Thymus (tissue), 11 donors: ENCODE data around the gene IGF2BP3. TPM values are rescaled to one million over a fixed set of nuclear protein-coding genes. Genes with fewer than 3 reads are reported as not detected.

Experiments
- DNase-seq, 9 donors: peaks; one replicate each; pipeline ENCODE4 v3.0.0-alpha.2; 2013; ENCODE audit warnings: low spot score in 9 of 9, low read depth in 6 of 9, missing footprints in 1 of 9
- H3K27ac ChIP-seq, 2 donors: one replicate each; pipeline ENCODE4 v1.5.1; 2013; ENCODE audit warnings: control low read depth in 1 of 2, low read depth in 1 of 2, low read length in 1 of 2, mild to moderate bottlenecking in 1 of 2, moderate library complexity in 1 of 2
- H3K27me3 ChIP-seq, 2 donors: one replicate each; pipeline ENCODE4 v1.5.1; 2013; ENCODE audit warnings: low read length in 1 of 2; ENCODE audit not compliant: control insufficient read depth in 2 of 2, insufficient read depth in 1 of 2
- H3K36me3 ChIP-seq, 2 donors: one replicate each; pipeline ENCODE4 v1.5.1; 2013; ENCODE audit warnings: low read length in 1 of 2, mild to moderate bottlenecking in 1 of 2, moderate library complexity in 1 of 2; ENCODE audit not compliant: control insufficient read depth in 2 of 2, insufficient read depth in 2 of 2
- H3K4me1 ChIP-seq, 2 donors: one replicate each; pipeline ENCODE4 v1.5.1; 2013; ENCODE audit warnings: low read length in 2 of 2; ENCODE audit not compliant: control insufficient read depth in 2 of 2, insufficient read depth in 2 of 2
- H3K4me3 ChIP-seq, 2 donors: one replicate each; pipeline ENCODE4 v1.5.1; 2013; ENCODE audit warnings: low read length in 2 of 2, control low read depth in 1 of 2, mild to moderate bottlenecking in 1 of 2
- H3K9me3 ChIP-seq, 2 donors: one replicate each; pipeline ENCODE4 v1.5.1; 2013; ENCODE audit warnings: low read length in 1 of 2, mild to moderate bottlenecking in 1 of 2; ENCODE audit not compliant: control insufficient read depth in 2 of 2, insufficient read depth in 1 of 2
- WGBS: extraction: QIAGEN DNeasy Blood & Tissue Kit; methylation state at CpG from one replicate; pipeline ENCODE4 v1.1.7; 2013; 5-methylcytosine and 5-hydroxymethylcytosine counted together
- polyA plus RNA-seq: library from polyadenylated mRNA; stranded (reverse); fragments of 200-250 nt; gene quantifications from one replicate; pipeline ENCODE4 v1.2.3, GENCODE V29; 2013
- total RNA-seq: library from RNA; stranded (reverse); fragments of 120-200 nt; gene quantifications from one replicate; pipeline ENCODE4 v1.2.4, GENCODE V29; 2013
- donor health status: healthy.

The IGF2BP3 gene
- total and polyA plus RNA-seq, 2 donors = 3.4 to 16.5 TPM

GRCh38 chr7:23397241-23397640 is 73.0 kb downstream of the IGF2BP3 start:
- peaks cover 0 to 9% of the 10 kb centered on the region in 2 donors for H3K36me3 ChIP-seq
- H3K4me3 ChIP-seq = no peak overlapping the region
- no peak for DNase-seq
- WGBS = 97% methylated on average over 4 of the region's 4 CpGs
- H3K27ac ChIP-seq = no peak overlapping the region
- no peaks in the 10 kb centered on the region for H3K4me1 ChIP-seq
- H3K27me3 ChIP-seq = no peaks in the 10 kb centered on the region
- no peaks in the 10 kb centered on the region for H3K9me3 ChIP-seq

- Histone ChIP-seq H3K27me3 (no peaks in the 10 kb centered on the region), H3K9me3 (no peaks in the 10 kb centered on the region), H3K4me3 (no peak overlapping the region), H3K4me1 (no peaks in the 10 kb centered on the region), H3K27ac (no peak overlapping the region), H3K36me3 (peaks cover 0 to 12% of the 10 kb centered on the region in 2 donors)
- 97% methylated on average over 3 of the region's 3 CpGs for WGBS
- DNase-seq = no peak
Measured at GRCh38 chr7:23396222-23397015, 73.9 kb downstream of the IGF2BP3 start.

GRCh38 chr7:23394488-23395171 is 75.7 kb downstream of the IGF2BP3 start:
- no peaks in the 10 kb centered on the region for H3K9me3 ChIP-seq
- 97% methylated on average over 3 of the region's 3 CpGs for WGBS
- H3K36me3 ChIP-seq = peaks cover 0 to 8% of the 10 kb centered on the region in 2 donors
- H3K4me1 ChIP-seq = no peaks in the 10 kb centered on the region
- no peak overlapping the region for H3K4me3 ChIP-seq
- no peak for DNase-seq
- no peak overlapping the region for H3K27ac ChIP-seq
- H3K27me3 ChIP-seq = no peaks in the 10 kb centered on the region

GRCh38 chr7:23393636-23394035 is 76.7 kb downstream of the IGF2BP3 start:
- no peak overlapping the region for H3K4me3 ChIP-seq
- DNase-seq = no peak
- H3K4me1 ChIP-seq = no peaks in the 10 kb centered on the region
- H3K27me3 ChIP-seq = no peaks in the 10 kb centered on the region
- no peak overlapping the region for H3K27ac ChIP-seq
- peaks cover 0 to 8% of the 10 kb centered on the region in 2 donors for H3K36me3 ChIP-seq
- H3K9me3 ChIP-seq = no peaks in the 10 kb centered on the region
- 95% methylated on average over 3 of the region's 3 CpGs for WGBS

GRCh38 chr7:23389701-23390100 is 80.6 kb downstream of the IGF2BP3 start:
- WGBS = 97% methylated on average over 3 of the region's 3 CpGs
- DNase-seq = no peak

GRCh38 chr7:23387583-23387982 is 82.7 kb downstream of the IGF2BP3 start:
- 96% methylated on average over 1 of the region's 1 CpG for WGBS
- H3K27ac ChIP-seq = no peak overlapping the region
- H3K4me3 ChIP-seq = no peak overlapping the region
- no peak for DNase-seq
- H3K36me3 ChIP-seq = peaks cover 0 to 4% of the 10 kb centered on the region in 2 donors
- H3K4me1 ChIP-seq = no peaks in the 10 kb centered on the region
- H3K9me3 ChIP-seq = no peaks in the 10 kb centered on the region
- H3K27me3 ChIP-seq = no peaks in the 10 kb centered on the region

More at GRCh38 chr7:23389701-23390100, 80.6 kb downstream of the IGF2BP3 start:
- H3K4me3 ChIP-seq = no peak overlapping the region
- H3K27ac ChIP-seq = no peak overlapping the region
- no peaks in the 10 kb centered on the region for H3K9me3 ChIP-seq
- H3K36me3 ChIP-seq = peaks cover 0 to 8% of the 10 kb centered on the region in 2 donors
- no peaks in the 10 kb centered on the region for H3K4me1 ChIP-seq
- no peaks in the 10 kb centered on the region for H3K27me3 ChIP-seq

GRCh38 chr7:23385140-23385539 is 85.2 kb downstream of the IGF2BP3 start:
- WGBS = 97% methylated on average over 1 of the region's 1 CpG
- H3K27ac ChIP-seq = no peak overlapping the region
- H3K36me3 ChIP-seq = peaks cover 0 to 2% of the 10 kb centered on the region in 2 donors

GRCh38 chr7:23383225-23383624 is 87.1 kb downstream of the IGF2BP3 start:
- Histone ChIP-seq H3K9me3 (no peaks in the 10 kb centered on the region), H3K4me3 (no peak overlapping the region), H3K36me3 (peaks cover 0 to 2% of the 10 kb centered on the region in 2 donors), H3K27me3 (no peaks in the 10 kb centered on the region), H3K4me1 (no peaks in the 10 kb centered on the region), H3K27ac (no peak overlapping the region)
- DNase-seq = no peak
- 87% methylated on average over 2 of the region's 2 CpGs for WGBS

More at GRCh38 chr7:23385140-23385539, 85.2 kb downstream of the IGF2BP3 start:
- Histone ChIP-seq H3K4me3 (no peak overlapping the region), H3K9me3 (no peaks in the 10 kb centered on the region), H3K27me3 (no peaks in the 10 kb centered on the region), H3K4me1 (no peaks in the 10 kb centered on the region)
- no peak for DNase-seq

- H3K4me3 ChIP-seq = no peak overlapping the region
- 89% methylated on average over 3 of the region's 3 CpGs for WGBS
- DNase-seq = no peak
- H3K27me3 ChIP-seq = no peaks in the 10 kb centered on the region
- H3K36me3 ChIP-seq = peaks cover 0 to 2% of the 10 kb centered on the region in 2 donors
- H3K9me3 ChIP-seq = no peaks in the 10 kb centered on the region
- H3K27ac ChIP-seq = no peak overlapping the region
- no peaks in the 10 kb centered on the region for H3K4me1 ChIP-seq
Measured at GRCh38 chr7:23380961-23381360, 89.3 kb downstream of the IGF2BP3 start.
